HepG2 (cell line): ENCODE data around the gene ZIC2.

Experiments used
- CBFB ChIP-seq: sonication (generic); formaldehyde crosslinking; IDR thresholded peaks from 2 replicates; pipeline ENCODE4 v1.4.0; 2020; ENCODE audit warnings: missing genetic modification reagents
- CBX1 ChIP-seq: IDR thresholded peaks from one replicate; pipeline ENCODE4 v1.6.1; 2016; ENCODE audit warnings: antibody characterized with exemption, low read depth
- EZH2 ChIP-seq: conservative IDR thresholded peaks from 2 replicates; pipeline ENCODE4 v1.6.1; 2012; ENCODE audit warnings: mild to moderate bottlenecking, low read depth, low read length, moderate library complexity
- NFATC3 ChIP-seq: sonication (generic); formaldehyde crosslinking; IDR thresholded peaks from 2 replicates; pipeline ENCODE4 v1.5.1; 2020; ENCODE audit warnings: mild to moderate bottlenecking, missing genetic modification reagents
- PRPF4 ChIP-seq: fragments of 200-400 bp; formaldehyde crosslinking; IDR thresholded peaks from 2 replicates; pipeline ENCODE4 v1.6.1; 2016; ENCODE audit warnings: low read length, low read depth; ENCODE audit not compliant: poor library complexity, severe bottlenecking
- TBP ChIP-seq: sonication (generic); formaldehyde crosslinking; IDR thresholded peaks from 2 replicates; pipeline ENCODE4 v1.5.0; 2020; ENCODE audit warnings: missing genetic modification reagents
- YY1 ChIP-seq: IDR thresholded peaks from 2 replicates; pipeline ENCODE4 v1.6.1; 2011; ENCODE audit warnings: low read length, low read depth, moderate library complexity, mild to moderate bottlenecking; ENCODE audit not compliant: insufficient read depth, insufficient replicate concordance
- ZNF337 ChIP-seq: sonication (generic); formaldehyde crosslinking; IDR thresholded peaks from 2 replicates; pipeline ENCODE4 v1.5.1; 2020; ENCODE audit warnings: missing genetic modification reagents, low read depth, mild to moderate bottlenecking, borderline replicate concordance
- ZNF607 ChIP-seq: sonication (generic); formaldehyde crosslinking; IDR thresholded peaks from 2 replicates; pipeline ENCODE4 v1.5.1; 2020; ENCODE audit warnings: missing genetic modification reagents, mild to moderate bottlenecking, borderline replicate concordance

DNA sequence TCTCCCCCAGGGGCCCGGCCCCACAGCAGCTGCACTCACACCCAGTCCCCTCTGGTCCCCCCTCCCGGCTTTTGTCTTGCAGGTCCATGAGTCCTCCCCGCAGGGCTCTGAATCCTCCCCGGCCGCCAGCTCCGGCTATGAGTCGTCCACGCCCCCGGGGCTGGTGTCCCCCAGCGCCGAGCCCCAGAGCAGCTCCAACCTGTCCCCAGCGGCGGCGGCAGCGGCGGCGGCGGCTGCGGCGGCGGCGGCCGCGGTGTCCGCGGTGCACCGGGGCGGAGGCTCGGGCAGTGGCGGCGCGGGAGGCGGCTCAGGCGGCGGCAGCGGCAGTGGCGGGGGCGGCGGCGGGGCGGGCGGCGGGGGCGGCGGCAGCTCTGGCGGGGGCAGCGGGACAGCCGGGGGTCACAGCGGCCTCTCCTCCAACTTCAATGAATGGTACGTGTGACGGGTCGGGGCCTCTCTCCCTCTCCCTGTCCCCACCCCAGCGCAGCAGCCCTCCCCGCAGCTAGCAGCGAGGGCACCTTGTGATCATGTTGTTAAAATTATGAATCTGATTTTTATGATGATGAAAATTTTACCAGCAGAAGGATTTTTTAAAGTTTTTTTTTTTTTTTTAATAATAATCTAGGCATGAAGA is 3.8 kb downstream of the ZIC2 start:
- no peak for TF ChIP-seq ZNF337
- TF ChIP-seq CBFB, result no peak
- no peak for TF ChIP-seq CBX1
- no peak for TF ChIP-seq ZNF607
- TF ChIP-seq TBP (CRISPR knock-in tag), result no peak
- no peak for TF ChIP-seq PRPF4
- no peak for TF ChIP-seq YY1
- TF ChIP-seq NFATC3 (CRISPR knock-in tag), result no peak
- TF ChIP-seq EZH2, result no peak
